ENCODE results near the gene TMEM167B.

DNA sequence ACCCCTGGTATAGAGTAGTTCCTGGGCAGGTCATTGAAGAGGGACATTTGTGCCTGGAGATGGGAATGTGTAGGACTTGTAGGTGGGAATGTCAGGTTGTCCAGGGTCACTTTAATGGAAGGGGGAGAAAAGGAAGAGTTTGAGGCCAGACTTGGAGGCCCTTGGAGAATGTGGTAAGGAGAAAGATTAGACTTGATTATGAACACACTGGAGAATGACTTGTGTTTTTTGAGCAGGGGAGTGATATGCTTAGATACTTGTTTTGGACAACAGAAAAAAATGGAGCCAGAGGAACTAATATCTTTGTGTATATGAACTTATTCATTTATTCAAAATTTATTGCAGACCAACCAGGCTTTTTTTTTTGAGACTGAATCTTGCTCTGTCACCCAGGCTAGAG is 41.2 kb downstream of the TMEM167B start:
- TF ChIP-seq CTCF (IDR thresholded peaks at IDR 0.05) (no peak), POLR2A (IDR thresholded peaks at IDR 0.05) (no peak)

All from testis (tissue), 2 donors.